Muscle of leg (tissue), 11 donors: Measurements from ENCODE around the gene CTNNA2. TPM values are rescaled to one million over a fixed set of nuclear protein-coding genes. Genes with fewer than 3 reads are reported as not detected.

ENCODE experiments used
- DNase-seq: peaks from one replicate; pipeline ENCODE4 v3.0.0; 2013
- H3K27ac ChIP-seq: one replicate; pipeline ENCODE4 v1.5.1; 2013; ENCODE audit warnings: mild to moderate bottlenecking, low read length, control low read depth
- H3K27me3 ChIP-seq: one replicate; pipeline ENCODE4 v1.6.1; 2013; ENCODE audit warnings: low read length; ENCODE audit not compliant: control insufficient read depth, insufficient read depth
- H3K36me3 ChIP-seq: one replicate; pipeline ENCODE4 v1.6.1; 2013; ENCODE audit warnings: low read length; ENCODE audit not compliant: control insufficient read depth, insufficient read depth
- H3K4me1 ChIP-seq: one replicate; pipeline ENCODE4 v1.6.1; 2013; ENCODE audit warnings: low read length; ENCODE audit not compliant: control insufficient read depth, insufficient read depth
- H3K4me3 ChIP-seq: one replicate; pipeline ENCODE4 v1.5.1; 2013; ENCODE audit warnings: low read length, control low read depth
- H3K9me3 ChIP-seq: replicated peaks from 2 replicates; pipeline ENCODE4 v1.6.1; 2013; ENCODE audit warnings: low read depth, low read length; ENCODE audit not compliant: control insufficient read depth
- WGBS: methylation state at CpG from one replicate; pipeline ENCODE4 v1.1.5; 2013; ENCODE audit warnings: missing lambda C conversion rate; ENCODE audit not compliant: insufficient coverage; 5-methylcytosine and 5-hydroxymethylcytosine counted together
- polyA plus RNA-seq, 8 donors: library from polyadenylated mRNA; unstranded; fragments of 120-200 nt; gene quantifications; one replicate each; pipeline versions ENCODE4 v1.2.1 to v1.2.3, GENCODE V29; 2013; ENCODE audit warnings: inconsistent platforms in 1 of 8, low replicate concordance in 1 of 8; ENCODE audit not compliant: insufficient read length in 8 of 8, insufficient read depth in 1 of 8
- total RNA-seq: library from RNA; stranded (reverse); fragments of 120-200 nt; gene quantifications from one replicate; pipeline ENCODE4 v1.2.4, GENCODE V29; 2013

CTNNA2 gene
- total and polyA plus RNA-seq, 9 donors, result 0.28 to 1.0 (median 0.69) TPM

DNA sequence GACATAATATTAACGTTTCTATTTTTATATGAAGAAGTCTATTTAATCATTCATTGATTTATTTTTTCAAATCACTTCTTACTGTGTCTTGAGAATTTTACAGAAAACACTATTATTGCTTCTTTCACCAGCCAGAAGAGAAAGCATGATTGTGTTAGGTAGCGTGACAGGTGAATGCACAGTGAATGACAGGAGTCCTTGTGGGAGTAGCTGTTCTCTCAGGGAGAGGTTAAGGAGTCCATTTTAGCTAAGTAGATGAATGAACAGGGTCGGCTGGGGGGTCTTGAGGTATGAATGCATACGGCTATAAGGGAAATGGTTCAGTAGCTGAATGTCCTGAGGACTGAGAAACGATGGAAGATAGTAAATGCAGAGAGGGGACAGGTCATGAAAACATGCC, 56.2 kb downstream of the CTNNA2 start:
- WGBS, result 78% methylated on average over 4 of the region's 5 CpGs
- H3K4me1 ChIP-seq, result no peaks in the 10 kb centered on the region
- no peak overlapping the region for H3K4me3 ChIP-seq
- no peaks in the 10 kb centered on the region for H3K27me3 ChIP-seq
- H3K9me3 ChIP-seq, result no peaks in the 10 kb centered on the region
- no peaks in the 10 kb centered on the region for H3K36me3 ChIP-seq
- no peak overlapping the region for H3K27ac ChIP-seq
- DNase-seq, result no peak

DNA sequence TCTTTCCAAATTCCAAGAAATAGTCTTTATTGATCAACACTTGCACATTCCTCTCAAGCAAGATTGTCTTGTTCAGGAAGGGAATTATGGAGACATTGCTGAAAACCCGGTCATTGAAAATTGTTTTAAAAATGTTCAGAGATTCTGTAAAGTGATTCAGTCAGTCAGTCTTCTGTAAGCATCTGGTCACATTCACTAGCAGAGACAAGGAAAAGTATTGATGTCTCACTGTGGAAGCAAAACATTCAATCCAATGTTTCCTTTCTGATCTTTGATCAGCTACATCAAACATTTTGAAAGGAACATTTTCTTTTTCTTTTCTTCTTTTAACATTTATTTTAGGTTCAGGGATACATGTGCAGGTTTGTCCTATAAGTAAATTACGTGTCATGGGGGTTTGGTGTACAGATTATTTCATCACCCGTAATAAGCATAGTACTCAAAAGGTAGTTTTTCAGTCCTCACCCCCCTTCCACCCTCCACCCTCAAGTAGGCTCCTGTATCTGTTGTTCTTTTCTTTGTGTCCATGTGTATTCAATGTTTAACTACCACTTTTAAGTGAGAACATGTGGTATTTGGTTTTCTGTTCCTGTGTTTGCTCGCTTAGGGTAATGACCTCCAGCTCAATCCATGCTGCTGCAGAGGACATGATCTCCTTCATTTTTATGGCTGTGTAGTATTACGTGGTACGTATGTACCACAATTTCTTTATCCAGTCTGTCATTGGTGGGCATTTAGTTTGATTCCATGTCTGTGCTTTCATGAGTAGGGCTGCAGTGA, 61.2 kb downstream of the CTNNA2 start:
- Histone ChIP-seq H3K27ac (no peak overlapping the region), H3K9me3 (no peaks in the 10 kb centered on the region), H3K4me1 (no peaks in the 10 kb centered on the region), H3K36me3 (no peaks in the 10 kb centered on the region), H3K4me3 (no peak overlapping the region), H3K27me3 (no peaks in the 10 kb centered on the region)
- DNase-seq, result no peak
- no CpG with 5 or more reads among the region's 6 CpGs for WGBS

DNA sequence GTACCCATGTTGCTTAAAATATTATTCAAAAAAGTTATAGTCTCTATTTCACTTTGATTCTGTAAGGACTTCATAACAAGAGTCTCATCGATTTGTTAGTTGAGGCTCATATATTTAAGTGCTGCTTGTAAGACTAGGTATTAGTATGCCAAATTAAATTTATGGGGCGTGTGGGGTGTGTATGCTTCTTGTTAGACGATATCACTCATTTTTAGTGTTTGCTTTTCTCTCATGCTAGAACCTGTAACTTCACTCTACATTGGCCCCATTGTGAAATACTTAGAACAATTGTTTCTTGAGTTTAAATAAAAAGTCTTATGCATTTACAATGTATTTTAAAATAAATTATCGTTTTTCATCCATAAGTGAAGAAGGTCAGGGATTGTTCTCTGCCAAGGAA, 63.6 kb downstream of the CTNNA2 start:
- DNase-seq, result no peak

DNA sequence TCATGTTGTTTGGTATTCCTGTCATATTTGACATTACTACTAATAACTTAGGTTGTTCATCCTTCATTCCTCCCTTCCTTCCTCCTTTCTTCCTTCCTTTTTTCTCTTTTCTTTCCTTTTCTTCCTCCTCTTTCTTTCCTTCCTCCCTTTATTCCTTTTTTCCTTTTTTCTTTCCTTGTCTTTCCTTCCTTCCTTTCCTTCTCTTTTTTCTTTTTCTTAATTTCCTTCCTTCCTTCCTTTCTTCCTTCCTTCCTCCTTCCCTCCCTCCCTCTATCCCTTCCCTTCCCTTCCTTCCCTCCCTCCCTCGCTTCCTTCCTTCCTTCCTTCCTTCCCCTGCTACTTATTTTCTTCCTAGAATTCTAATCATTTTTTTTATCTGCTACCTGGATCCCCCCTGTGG, 66.1 kb downstream of the CTNNA2 start:
- Histone ChIP-seq H3K27ac (no peak overlapping the region), H3K27me3 (no peaks in the 10 kb centered on the region), H3K9me3 (no peaks in the 10 kb centered on the region), H3K4me3 (no peak overlapping the region), H3K4me1 (no peaks in the 10 kb centered on the region), H3K36me3 (no peaks in the 10 kb centered on the region)
- no peak for DNase-seq
- 88% methylated on average over 1 of the region's 1 CpG for WGBS

More for the DNA sequence above, 63.6 kb downstream of the CTNNA2 start:
- H3K36me3 ChIP-seq, result no peaks in the 10 kb centered on the region
- no peak overlapping the region for H3K4me3 ChIP-seq
- WGBS, result no CpG with 5 or more reads among the region's 4 CpGs
- H3K27me3 ChIP-seq, result no peaks in the 10 kb centered on the region
- H3K27ac ChIP-seq, result no peak overlapping the region
- H3K9me3 ChIP-seq, result no peaks in the 10 kb centered on the region
- no peaks in the 10 kb centered on the region for H3K4me1 ChIP-seq

DNA sequence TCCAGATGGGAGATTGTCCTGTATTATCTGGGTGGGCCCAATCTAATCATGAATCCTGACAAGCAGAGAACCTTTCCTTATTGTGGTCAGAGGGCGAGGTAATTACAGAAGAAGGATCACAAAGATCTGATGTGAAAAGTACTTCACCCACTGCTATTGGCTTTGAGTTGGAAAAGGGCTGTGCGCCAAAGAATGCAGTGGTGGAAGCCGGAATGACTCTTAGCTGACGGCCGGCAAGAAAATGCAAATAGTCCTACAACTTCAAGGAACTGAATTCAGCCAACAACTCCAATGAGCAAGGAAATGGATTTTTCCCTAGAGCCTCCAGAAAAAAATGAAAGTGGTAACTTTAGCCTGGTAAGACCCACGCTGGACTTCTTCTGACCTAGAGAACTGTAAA, 67.3 kb downstream of the CTNNA2 start:
- no peak overlapping the region for H3K4me3 ChIP-seq
- no peak overlapping the region for H3K27ac ChIP-seq
- H3K36me3 ChIP-seq, result no peaks in the 10 kb centered on the region
- 70% methylated on average over 4 of the region's 6 CpGs for WGBS
- H3K4me1 ChIP-seq, result no peaks in the 10 kb centered on the region
- no peaks in the 10 kb centered on the region for H3K9me3 ChIP-seq
- no peaks in the 10 kb centered on the region for H3K27me3 ChIP-seq
- DNase-seq, result no peak

DNA sequence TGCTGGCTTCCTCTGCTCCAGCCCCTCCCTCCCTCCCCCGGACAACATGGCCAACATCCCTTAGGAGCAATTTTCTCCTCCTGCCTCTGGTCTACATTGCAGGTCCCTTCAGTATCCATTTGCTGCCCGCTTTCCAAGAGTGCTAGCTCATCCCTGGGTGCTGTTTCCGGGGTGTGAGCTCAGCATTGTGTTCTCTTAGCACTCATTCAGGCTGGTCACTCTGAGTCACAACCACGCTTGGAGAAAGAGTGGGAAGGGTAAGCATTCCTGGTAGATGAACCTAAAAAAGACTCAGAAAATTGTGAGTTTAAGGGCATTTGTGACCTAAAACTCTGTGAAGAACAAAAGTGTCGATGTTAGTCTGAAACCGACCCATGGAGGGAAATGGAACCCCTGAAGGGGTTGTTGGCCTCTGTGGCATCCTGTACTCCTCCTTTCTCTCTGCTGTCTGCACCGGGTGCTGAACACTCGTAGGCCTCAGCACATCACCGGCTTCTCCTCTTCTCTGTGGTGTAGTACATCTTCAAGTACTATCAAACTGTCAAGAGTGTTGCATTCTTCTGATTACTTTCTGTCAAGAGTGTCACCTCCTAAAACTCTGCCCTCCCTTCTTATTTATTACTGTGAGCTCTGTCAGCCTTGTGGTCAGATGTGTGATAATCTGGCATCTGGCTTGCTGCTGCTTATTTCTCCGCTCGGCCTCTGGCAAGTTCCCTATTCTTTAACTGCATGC, 73.0 kb downstream of the CTNNA2 start:
- H3K27ac ChIP-seq, result no peak overlapping the region
- no peaks in the 10 kb centered on the region for H3K4me1 ChIP-seq
- no peaks in the 10 kb centered on the region for H3K36me3 ChIP-seq
- 64% methylated on average over 7 of the region's 11 CpGs for WGBS
- no peak for DNase-seq
- H3K9me3 ChIP-seq, result peaks cover 7% of the 10 kb centered on the region
- H3K27me3 ChIP-seq, result no peaks in the 10 kb centered on the region
- H3K4me3 ChIP-seq, result no peak overlapping the region

DNA sequence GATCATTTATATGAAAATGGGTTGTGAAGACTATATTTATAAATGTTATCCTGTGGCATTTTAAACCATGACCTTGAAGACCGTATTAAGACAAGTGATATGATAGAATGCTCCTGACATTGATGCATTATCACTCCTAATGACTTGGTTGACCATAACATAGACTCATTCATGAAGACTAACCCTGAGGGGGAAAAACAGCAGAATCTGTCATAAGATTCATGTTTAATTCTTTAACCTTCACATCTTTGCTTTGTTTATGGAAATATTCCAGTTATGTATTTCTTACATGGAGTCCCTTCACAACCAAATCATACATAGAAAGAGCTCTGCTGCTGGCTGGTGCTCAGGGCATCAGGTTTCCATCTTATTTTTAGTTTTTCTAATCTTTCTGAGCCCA, 78.4 kb downstream of the CTNNA2 start:
- no peaks in the 10 kb centered on the region for H3K27me3 ChIP-seq
- no peak overlapping the region for H3K4me3 ChIP-seq
- H3K9me3 ChIP-seq, result peaks cover 8% of the 10 kb centered on the region
- no peak overlapping the region for H3K27ac ChIP-seq
- H3K36me3 ChIP-seq, result no peaks in the 10 kb centered on the region
- DNase-seq, result no peak
- H3K4me1 ChIP-seq, result no peaks in the 10 kb centered on the region
- WGBS, result no CpG with 5 or more reads among the region's 1 CpG

DNA sequence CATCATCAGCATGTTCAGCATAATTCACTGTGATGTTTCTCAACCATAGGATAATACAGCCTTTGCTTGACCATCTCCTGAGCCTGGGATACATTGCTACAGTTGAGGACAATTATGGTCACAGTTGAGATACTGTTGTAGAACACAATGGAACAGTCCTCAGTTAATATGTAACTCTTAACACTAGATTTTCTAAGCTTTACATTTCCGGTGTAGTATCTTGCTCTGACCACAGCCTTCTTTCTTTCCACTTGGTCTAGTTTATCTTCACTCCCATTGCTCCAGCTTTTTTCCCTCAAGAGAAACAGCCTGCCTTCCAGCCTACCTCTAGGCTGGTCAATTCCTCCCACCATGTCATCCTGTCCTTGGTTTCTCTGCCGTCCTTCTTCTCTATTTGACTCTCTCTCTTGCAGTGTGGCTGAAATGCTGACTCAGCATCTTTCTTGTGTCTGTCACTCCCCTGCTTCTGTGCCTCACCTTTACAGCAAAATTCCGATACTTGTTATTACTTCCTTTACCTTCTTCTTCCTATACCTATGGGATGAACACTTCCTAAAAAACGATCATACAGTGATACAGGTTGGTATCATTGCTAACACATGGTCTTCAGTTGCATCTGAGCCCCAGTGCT, 80.5 kb downstream of the CTNNA2 start:
- no peak overlapping the region for H3K27ac ChIP-seq
- no peaks in the 10 kb centered on the region for H3K27me3 ChIP-seq
- no peak overlapping the region for H3K4me3 ChIP-seq
- peaks cover 3% of the 10 kb centered on the region for H3K9me3 ChIP-seq
- DNase-seq, result no peak
- no peaks in the 10 kb centered on the region for H3K36me3 ChIP-seq
- whole genome bisulfite sequencing, result 80% methylated on average over 1 of the region's 4 CpGs
- H3K4me1 ChIP-seq, result no peaks in the 10 kb centered on the region

DNA sequence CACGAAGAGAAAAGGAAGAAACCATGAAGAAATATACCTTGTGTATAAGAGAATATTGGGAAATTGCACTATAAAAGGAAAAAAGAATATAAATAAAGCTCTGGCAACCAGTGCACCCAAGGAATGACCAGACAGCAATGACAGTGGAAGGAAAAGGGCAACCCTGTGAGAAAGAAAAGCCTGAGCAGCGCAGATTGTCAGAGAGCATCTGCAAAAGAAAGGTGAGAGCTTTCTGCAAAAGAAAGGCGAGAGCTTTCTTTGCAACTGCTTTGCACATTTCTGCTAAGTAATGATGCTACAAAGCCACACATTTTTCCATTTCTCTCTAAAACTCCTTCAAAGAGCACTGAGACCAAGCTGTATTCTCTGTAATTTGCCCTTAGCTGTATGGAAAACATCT, 83.6 kb downstream of the CTNNA2 start:
- Histone ChIP-seq H3K27ac (no peak overlapping the region), H3K4me1 (no peaks in the 10 kb centered on the region), H3K9me3 (peaks cover 3% of the 10 kb centered on the region), H3K27me3 (no peaks in the 10 kb centered on the region), H3K36me3 (no peaks in the 10 kb centered on the region), H3K4me3 (no peak overlapping the region)
- WGBS, result 82% methylated on average over 2 of the region's 3 CpGs
- no peak for DNase-seq

DNA sequence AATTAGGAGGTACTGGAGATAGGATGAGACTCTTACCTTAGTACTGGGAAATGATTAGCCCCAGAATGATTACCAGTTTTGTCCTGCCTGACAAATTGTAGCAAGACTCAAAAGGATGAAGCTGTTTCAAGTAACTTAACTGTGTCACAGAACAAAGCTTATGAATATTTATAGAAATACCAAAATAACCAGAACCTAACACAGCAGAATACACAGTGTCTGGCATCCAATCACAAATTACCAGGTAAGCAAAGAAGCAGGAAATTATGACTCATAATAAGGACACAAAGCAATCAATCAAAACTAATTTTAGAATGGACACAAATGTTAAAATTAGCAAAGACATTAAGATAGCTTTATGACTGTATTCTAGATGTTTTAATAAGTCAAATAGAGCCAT, 91.9 kb downstream of the CTNNA2 start:
- H3K36me3 ChIP-seq, result no peaks in the 10 kb centered on the region
- no peaks in the 10 kb centered on the region for H3K9me3 ChIP-seq
- H3K4me1 ChIP-seq, result no peaks in the 10 kb centered on the region

More for the DNA sequence above, 91.9 kb downstream of the CTNNA2 start:
- H3K27ac ChIP-seq, result no peak overlapping the region
- no peak overlapping the region for H3K4me3 ChIP-seq
- H3K27me3 ChIP-seq, result no peaks in the 10 kb centered on the region
- DNase-seq, result no peak
